ENCODE results near the gene TAPBPL.

TAPBPL gene

GRCh38 chr12:6428326-6428725, 23.5 kb upstream of the TAPBPL start:
- no peaks in the 10 kb centered on the region for H3K9me2 ChIP-seq (replicated peaks; ENCODE audit: insufficient read depth, low read length)
- H4K20me1 ChIP-seq (ENCODE audit: low read depth, low read length), result no peaks in the 10 kb centered on the region
- no peaks in the 10 kb centered on the region for H3K27me3 ChIP-seq (ENCODE audit: low read length)
- H3F3A ChIP-seq (ENCODE audit: insufficient read depth), result peaks cover 85% of the 10 kb centered on the region
- peak overlapping the region; percentile 55 for H3K9ac ChIP-seq (ENCODE audit: low read length)
- H3K4me3 ChIP-seq (ENCODE audit: insufficient read depth, low read length, poor library complexity, severe bottlenecking), result peak overlapping the region; percentile 28
- H3K4me2 ChIP-seq (ENCODE audit: low read depth, low read length, poor library complexity, severe bottlenecking), result peak overlapping the region; percentile 56
- no peak for TF ChIP-seq CTCF (IDR thresholded peaks at IDR 0.05; ENCODE audit: insufficient read depth, low read length, poor library complexity, severe bottlenecking)
- TF ChIP-seq EZH2phosphoT487 (conservative IDR thresholded peaks at IDR 0.05; ENCODE audit: low read length), result no peak
- peak overlapping the region; percentile 31 for H2AFZ ChIP-seq (ENCODE audit: low read depth, low read length, severe bottlenecking)
- no peaks in the 10 kb centered on the region for H3K36me3 ChIP-seq (ENCODE audit: low read length)
- H3K79me2 ChIP-seq (ENCODE audit: insufficient read depth, low read length), result no peaks in the 10 kb centered on the region
- H3K9me3 ChIP-seq (ENCODE audit: insufficient read depth, low read length), result no peaks in the 10 kb centered on the region
- H3K27ac ChIP-seq (ENCODE audit: low read depth, low read length), result peak overlapping the region; percentile 94

GRCh38 chr12:6430124-6430989, 21.5 kb upstream of the TAPBPL start:
- peak overlapping the region; percentile 47 for H3K4me2 ChIP-seq (ENCODE audit: low read depth, low read length, poor library complexity, severe bottlenecking)
- no peaks in the 10 kb centered on the region for H3K9me3 ChIP-seq (ENCODE audit: insufficient read depth, low read length)
- H3K27me3 ChIP-seq (ENCODE audit: low read length), result no peaks in the 10 kb centered on the region
- TF ChIP-seq EZH2phosphoT487 (conservative IDR thresholded peaks at IDR 0.05; ENCODE audit: low read length), result no peak
- peaks cover 80% of the 10 kb centered on the region for H3F3A ChIP-seq (ENCODE audit: insufficient read depth)
- H3K9me2 ChIP-seq (replicated peaks; ENCODE audit: insufficient read depth, low read length), result no peaks in the 10 kb centered on the region
- no peak overlapping the region for H3K4me3 ChIP-seq (ENCODE audit: insufficient read depth, low read length, poor library complexity, severe bottlenecking)
- H2AFZ ChIP-seq (ENCODE audit: low read depth, low read length, severe bottlenecking), result peak overlapping the region; percentile 80
- H4K20me1 ChIP-seq (ENCODE audit: low read depth, low read length), result no peaks in the 10 kb centered on the region
- no peaks in the 10 kb centered on the region for H3K36me3 ChIP-seq (ENCODE audit: low read length)
- H3K9ac ChIP-seq (ENCODE audit: low read length), result peak overlapping the region; percentile 52
- no peaks in the 10 kb centered on the region for H3K79me2 ChIP-seq (ENCODE audit: insufficient read depth, low read length)
- peak overlapping the region; percentile 95 for H3K27ac ChIP-seq (ENCODE audit: low read depth, low read length)

- Histone ChIP-seq H3K27ac (ENCODE audit: low read depth, low read length) (peak overlapping the region; percentile 95), H3F3A (ENCODE audit: insufficient read depth) (peaks cover 53% of the 10 kb centered on the region), H3K9me3 (ENCODE audit: insufficient read depth, low read length) (no peaks in the 10 kb centered on the region), H3K4me2 (ENCODE audit: low read depth, low read length, poor library complexity, severe bottlenecking) (peak overlapping the region; percentile 64), H2AFZ (ENCODE audit: low read depth, low read length, severe bottlenecking) (no peak overlapping the region), H3K9me2 (replicated peaks; ENCODE audit: insufficient read depth, low read length) (no peaks in the 10 kb centered on the region), H3K9ac (ENCODE audit: low read length) (peak overlapping the region; percentile 14; the same call in 1 of the 2 replicates), H3K4me3 (ENCODE audit: insufficient read depth, low read length, poor library complexity, severe bottlenecking) (peak overlapping the region; percentile 12), H3K27me3 (ENCODE audit: low read length) (no peaks in the 10 kb centered on the region), H3K36me3 (ENCODE audit: low read length) (no peaks in the 10 kb centered on the region), H3K79me2 (ENCODE audit: insufficient read depth, low read length) (no peaks in the 10 kb centered on the region), H4K20me1 (ENCODE audit: low read depth, low read length) (no peaks in the 10 kb centered on the region)
- no peak for TF ChIP-seq EZH2phosphoT487 (conservative IDR thresholded peaks at IDR 0.05; ENCODE audit: low read length)
Measured at GRCh38 chr12:6432991-6433390, 18.9 kb upstream of the TAPBPL start.

GRCh38 chr12:6434205-6435140, 17.4 kb upstream of the TAPBPL start:
- Histone ChIP-seq H3K79me2 (ENCODE audit: insufficient read depth, low read length) (no peaks in the 10 kb centered on the region), H3K27ac (ENCODE audit: low read depth, low read length) (peak overlapping the region; percentile 95), H2AFZ (ENCODE audit: low read depth, low read length, severe bottlenecking) (no peak overlapping the region), H3K9me3 (ENCODE audit: insufficient read depth, low read length) (no peaks in the 10 kb centered on the region), H3K9me2 (replicated peaks; ENCODE audit: insufficient read depth, low read length) (no peaks in the 10 kb centered on the region), H3K27me3 (ENCODE audit: low read length) (no peaks in the 10 kb centered on the region), H3K4me2 (ENCODE audit: low read depth, low read length, poor library complexity, severe bottlenecking) (peak overlapping the region; percentile 64), H3F3A (ENCODE audit: insufficient read depth) (peaks cover 50% of the 10 kb centered on the region), H3K9ac (ENCODE audit: low read length) (peak overlapping the region; percentile 39), H4K20me1 (ENCODE audit: low read depth, low read length) (no peaks in the 10 kb centered on the region), H3K4me3 (ENCODE audit: insufficient read depth, low read length, poor library complexity, severe bottlenecking) (no peak overlapping the region), H3K36me3 (ENCODE audit: low read length) (no peaks in the 10 kb centered on the region)
- TF ChIP-seq EZH2phosphoT487 (conservative IDR thresholded peaks at IDR 0.05; ENCODE audit: low read length), result no peak
- no peak for TF ChIP-seq CTCF (IDR thresholded peaks at IDR 0.05; ENCODE audit: insufficient read depth, low read length, poor library complexity, severe bottlenecking)

Data from SU-DHL-6 (cell line).